ENCODE results near the gene ARHGAP28. TPM values are rescaled to one million over a fixed set of nuclear protein-coding genes. Genes with fewer than 3 reads are reported as not detected.

Gene ARHGAP28
- total RNA-seq, 1 experiment from 2014 or later: 118 TPM

- H3K4me1 ChIP-seq: 0 out of 2 replicates have a peak, but pooled peaks cover under 1% of the 10 kb centered on the region
- ChIA-PET POLR2A (no interaction called here), CTCF (interaction anchor here (1.0 kb wide), 1 partner anchor 20 kb away, joined by 3 read pairs; no protein-coding TSS in a partner anchor)
- intact Hi-C loops (cut with micrococcal nuclease; ENCODE audit: unreplicated experiment): no loop called here
- DNase-seq: no peak
- H3K4me3 Mint-ChIP-seq (ENCODE audit: unreplicated experiment): no peak overlapping the region
- H3K9me3 Mint-ChIP-seq (ENCODE audit: unreplicated experiment): peaks cover 1% of the 10 kb centered on the region
- H3K36me3 Mint-ChIP-seq (ENCODE audit: insufficient read depth, unreplicated experiment): peaks cover 25% of the 10 kb centered on the region
- no peaks in the 10 kb centered on the region; the same call in 1 of the 2 replicates for H3K36me3 ChIP-seq (ENCODE audit: control insufficient read depth, insufficient read depth, low read length)
- H3K4me1 Mint-ChIP-seq (ENCODE audit: low read depth, unreplicated experiment): peaks cover 7% of the 10 kb centered on the region
- TF ChIP-seq CTCF (IDR thresholded peaks at IDR 0.05; ENCODE audit: insufficient read depth in 1 of 2, low read depth in 1 of 2, low read length in 1 of 2, severe bottlenecking in 1 of 2, unreplicated experiment in 1 of 2): no peak
- H3K27me3 Mint-ChIP-seq (ENCODE audit: insufficient read depth, unreplicated experiment): no peaks in the 10 kb centered on the region
- H3K4me3 ChIP-seq (ENCODE audit: low read depth, low read length): no peak overlapping the region
- H3K27ac Mint-ChIP-seq (ENCODE audit: unreplicated experiment): no peak overlapping the region
- BruUV-seq (replicated peaks): no TSS peak
- H3K9me3 ChIP-seq: no peaks in the 10 kb centered on the region
- no peaks in the 10 kb centered on the region for H3K27me3 ChIP-seq (replicated peaks; ENCODE audit: control insufficient read depth, insufficient read depth, low read length)
Observed at GRCh38 chr18:6940451-6940850, 210.9 kb downstream of the ARHGAP28 start.

GRCh38 chr18:6941996-6942395, 212.5 kb downstream of the ARHGAP28 start:
- ChIA-PET POLR2A (no interaction called here), CTCF (no interaction called here)
- Mint-ChIP-seq H3K4me3 (ENCODE audit: unreplicated experiment) (no peak overlapping the region), H3K4me1 (ENCODE audit: low read depth, unreplicated experiment) (no peaks in the 10 kb centered on the region), H3K36me3 (ENCODE audit: insufficient read depth, unreplicated experiment) (peaks cover 36% of the 10 kb centered on the region), H3K27me3 (ENCODE audit: insufficient read depth, unreplicated experiment) (no peaks in the 10 kb centered on the region), H3K27ac (ENCODE audit: unreplicated experiment) (no peak overlapping the region), H3K9me3 (ENCODE audit: unreplicated experiment) (no peaks in the 10 kb centered on the region)
- no peaks in the 10 kb centered on the region for H3K27me3 ChIP-seq (replicated peaks; ENCODE audit: control insufficient read depth, insufficient read depth, low read length)
- TF ChIP-seq CTCF (IDR thresholded peaks at IDR 0.05; ENCODE audit: insufficient read depth in 1 of 2, low read depth in 1 of 2, low read length in 1 of 2, severe bottlenecking in 1 of 2, unreplicated experiment in 1 of 2): no peak
- BruUV-seq (replicated peaks): no TSS peak
- no peak overlapping the region for H3K4me3 ChIP-seq (ENCODE audit: low read depth, low read length)
- DNase-seq: no peak
- intact Hi-C loops (cut with micrococcal nuclease; ENCODE audit: unreplicated experiment): no loop called here
- no peaks in the 10 kb centered on the region for H3K4me1 ChIP-seq
- no peaks in the 10 kb centered on the region; the same call in 1 of the 2 replicates for H3K36me3 ChIP-seq (ENCODE audit: control insufficient read depth, insufficient read depth, low read length)
- H3K9me3 ChIP-seq: no peaks in the 10 kb centered on the region

GRCh38 chr18:6942742-6943141, 213.2 kb downstream of the ARHGAP28 start:
- H3K27me3 ChIP-seq (replicated peaks; ENCODE audit: control insufficient read depth, insufficient read depth, low read length): no peaks in the 10 kb centered on the region
- no peaks in the 10 kb centered on the region for H3K27me3 Mint-ChIP-seq (ENCODE audit: insufficient read depth, unreplicated experiment)
- intact Hi-C loops (cut with micrococcal nuclease; ENCODE audit: unreplicated experiment): no loop called here

More at GRCh38 chr18:6942742-6943141, 213.2 kb downstream of the ARHGAP28 start:
- Histone ChIP-seq H3K9me3 (no peaks in the 10 kb centered on the region), H3K4me3 (ENCODE audit: low read depth, low read length) (no peak overlapping the region), H3K4me1 (no peaks in the 10 kb centered on the region), H3K36me3 (ENCODE audit: control insufficient read depth, insufficient read depth, low read length) (no peaks in the 10 kb centered on the region; the same call in none of the 2 replicates)
- DNase-seq: no peak
- ChIA-PET POLR2A (no interaction called here), CTCF (no interaction called here)
- no peak overlapping the region for H3K4me3 Mint-ChIP-seq (ENCODE audit: unreplicated experiment)
- BruUV-seq (replicated peaks): no TSS peak
- no peaks in the 10 kb centered on the region for H3K4me1 Mint-ChIP-seq (ENCODE audit: low read depth, unreplicated experiment)
- no peak for TF ChIP-seq CTCF (IDR thresholded peaks at IDR 0.05; ENCODE audit: insufficient read depth in 1 of 2, low read depth in 1 of 2, low read length in 1 of 2, severe bottlenecking in 1 of 2, unreplicated experiment in 1 of 2)
- peaks cover 43% of the 10 kb centered on the region for H3K36me3 Mint-ChIP-seq (ENCODE audit: insufficient read depth, unreplicated experiment)
- H3K9me3 Mint-ChIP-seq (ENCODE audit: unreplicated experiment): no peaks in the 10 kb centered on the region
- no peak overlapping the region for H3K27ac Mint-ChIP-seq (ENCODE audit: unreplicated experiment)

Measured in Caco-2 (cell line).